ENCODE results near the gene CXCL17. TPM values are rescaled to one million over a fixed set of nuclear protein-coding genes. Genes with fewer than 3 reads are reported as not detected.

Gene CXCL17
- total RNA-seq, 1 experiment from 2014 or later: not detected

DNA sequence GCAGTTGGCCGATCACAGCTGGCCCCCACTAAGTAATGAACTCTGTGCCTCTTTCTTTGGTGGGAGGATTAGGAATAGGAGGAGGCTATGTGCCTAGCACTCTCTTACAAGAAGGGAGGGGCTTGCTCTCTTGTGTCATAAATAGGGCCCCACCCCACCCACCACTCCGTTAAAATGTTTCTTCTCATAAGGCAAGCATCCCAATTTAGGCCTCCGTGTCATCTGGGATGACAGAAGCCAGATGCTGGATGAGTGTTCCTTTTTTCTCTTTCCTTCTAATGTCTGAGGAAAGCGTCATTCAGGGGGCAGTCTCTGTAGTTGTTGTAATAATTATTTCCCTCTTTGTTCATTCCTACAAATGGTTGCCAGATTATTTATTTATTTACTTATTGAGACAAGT is 15.4 kb downstream of the CXCL17 start, which contains the start of gene LIPE:
Gene LIPE (minus strand): TSS at position 76 of the 400 bp plus-strand sequence. CDS start 239 bp downstream, outside the sequence.
- Histone ChIP-seq H3K14ac (ENCODE audit: insufficient read depth, low read length) (no peak within 1 kb of the TSS; the same call in 1 of the 2 replicates), H4K8ac (replicated peaks; ENCODE audit: insufficient read length, low read depth, low read length) (no peak within 1 kb of the TSS), H2BK12ac (ENCODE audit: insufficient read length, low read depth, low read length) (no peak within 1 kb of the TSS), H3K23ac (ENCODE audit: insufficient read length, low read depth, low read length) (no peak within 1 kb of the TSS), H3K18ac (ENCODE audit: insufficient read length, low read depth, low read length) (no peak within 1 kb of the TSS), H2BK20ac (ENCODE audit: low read depth, low read length, poor library complexity, severe bottlenecking) (no peak within 1 kb of the TSS), H4K5ac (ENCODE audit: insufficient read length, low read depth, low read length) (no peak within 1 kb of the TSS), H4K91ac (ENCODE audit: insufficient read length, low read depth, low read length) (no peak within 1 kb of the TSS), H3K56ac (ENCODE audit: insufficient read length, low read depth, low read length) (no peak within 1 kb of the TSS), H2BK120ac (ENCODE audit: low read depth, low read length, poor library complexity, severe bottlenecking) (no peak within 1 kb of the TSS), H2BK15ac (ENCODE audit: low read depth, low read length) (no peak within 1 kb of the TSS), H3K4me1 (ENCODE audit: insufficient read depth, low read length) (no peaks in the 10 kb centered on the region), H3K27me3 (ENCODE audit: insufficient read depth, low read length) (peaks cover 10% of the 10 kb centered on the region; the same call in 1 of the 2 replicates), H3K4ac (ENCODE audit: low read depth, low read length) (no peak within 1 kb of the TSS), H2AFZ (ENCODE audit: low read length) (no peak within 1 kb of the TSS), H3K9me3 (ENCODE audit: control insufficient read depth, low read depth, low read length) (no peaks in the 10 kb centered on the region), H3K4me2 (ENCODE audit: insufficient read depth, insufficient read length, low read length) (no peak within 1 kb of the TSS), H3T11ph (ENCODE audit: low read length) (no peak within 1 kb of the TSS), H2AK5ac (ENCODE audit: insufficient read length, low read length) (no peak within 1 kb of the TSS), H2BK5ac (ENCODE audit: insufficient read length, low read length) (no peak within 1 kb of the TSS), H3K23me2 (ENCODE audit: insufficient read length, low read depth, low read length, poor library complexity, severe bottlenecking) (peaks cover 7% of the 10 kb centered on the region), H4K20me1 (ENCODE audit: control insufficient read depth, insufficient read depth, insufficient read length) (no peaks in the 10 kb centered on the region), H3K27ac (ENCODE audit: insufficient read length, low read depth, low read length) (no peak within 1 kb of the TSS), H3K79me2 (ENCODE audit: insufficient read depth, low read length) (no peaks in the 10 kb centered on the region), H3K79me1 (ENCODE audit: insufficient read depth, low read depth, low read length, poor library complexity, severe bottlenecking) (no peaks in the 10 kb centered on the region), H3K9ac (ENCODE audit: extremely low read depth, insufficient read length, low read length) (no peak within 1 kb of the TSS)
- Mint-ChIP-seq H3K36me3 (ENCODE audit: insufficient read depth in 1 of 3, low read depth in 3 of 3) (peaks cover 0 to 3% (median 0%) of the 10 kb centered on the region in 3 experiments; a peak in 2 of 7 replicates), H3K27me3 (ENCODE audit: low read depth) (peaks cover 70% of the 10 kb centered on the region), H3K4me1 (peaks cover 17 to 34% of the 10 kb centered on the region in 2 experiments), H3K4me3 (no peak within 1 kb of the TSS), H3K27ac (no peak within 1 kb of the TSS), H3K9me3 (peaks cover 0 to 3% of the 10 kb centered on the region in 2 experiments; a peak in 3 of 5 replicates)
- WGBS (ENCODE audit: extremely low coverage, insufficient read length, low lambda C conversion rate): no CpG with 5 or more reads among the region's 4 CpGs
- TF ChIP-seq, protein P1, sequence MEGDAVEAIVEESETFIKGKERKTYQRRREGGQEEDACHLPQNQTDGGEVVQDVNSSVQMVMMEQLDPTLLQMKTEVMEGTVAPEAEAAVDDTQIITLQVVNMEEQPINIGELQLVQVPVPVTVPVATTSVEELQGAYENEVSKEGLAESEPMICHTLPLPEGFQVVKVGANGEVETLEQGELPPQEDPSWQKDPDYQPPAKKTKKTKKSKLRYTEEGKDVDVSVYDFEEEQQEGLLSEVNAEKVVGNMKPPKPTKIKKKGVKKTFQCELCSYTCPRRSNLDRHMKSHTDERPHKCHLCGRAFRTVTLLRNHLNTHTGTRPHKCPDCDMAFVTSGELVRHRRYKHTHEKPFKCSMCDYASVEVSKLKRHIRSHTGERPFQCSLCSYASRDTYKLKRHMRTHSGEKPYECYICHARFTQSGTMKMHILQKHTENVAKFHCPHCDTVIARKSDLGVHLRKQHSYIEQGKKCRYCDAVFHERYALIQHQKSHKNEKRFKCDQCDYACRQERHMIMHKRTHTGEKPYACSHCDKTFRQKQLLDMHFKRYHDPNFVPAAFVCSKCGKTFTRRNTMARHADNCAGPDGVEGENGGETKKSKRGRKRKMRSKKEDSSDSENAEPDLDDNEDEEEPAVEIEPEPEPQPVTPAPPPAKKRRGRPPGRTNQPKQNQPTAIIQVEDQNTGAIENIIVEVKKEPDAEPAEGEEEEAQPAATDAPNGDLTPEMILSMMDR (conservative IDR thresholded peaks at IDR 0.05): no peak
- DNase-seq: no peak

Measured in H9 (cell line).